Choroid plexus epithelial cell (primary cell): ENCODE measurements around the gene MRPL17.

Source experiments
- DNase-seq: peaks from one replicate; pipeline ENCODE4 v3.0.0-alpha.2; 2010; ENCODE audit warnings: low read depth
- H3K4me3 ChIP-seq: 2 replicates; pipeline ENCODE4 v1.5.1; 2011; ENCODE audit warnings: low read depth, mild to moderate bottlenecking, control low read depth, low read length, moderate library complexity
- CTCF ChIP-seq: conservative IDR thresholded peaks from 2 replicates; pipeline ENCODE4 v1.5.1; 2011; ENCODE audit warnings: low read depth, mild to moderate bottlenecking, control low read depth, inconsistent platforms, low read length, moderate library complexity

MRPL17 gene

GRCh38 chr11:6633422-6634408, 49.4 kb downstream of the MRPL17 start:
- no peak overlapping the region for H3K4me3 ChIP-seq
- DNase-seq = no peak
- TF ChIP-seq CTCF = no peak

- no peak for DNase-seq
- TF ChIP-seq CTCF = no peak
- H3K4me3 ChIP-seq = no peak overlapping the region
These were observed 50.7 kb downstream of the MRPL17 start for GRCh38 chr11:6632116-6633073.

- no peak overlapping the region for H3K4me3 ChIP-seq
- TF ChIP-seq CTCF = no peak
- no peak for DNase-seq
These were observed 51.7 kb downstream of the MRPL17 start for GRCh38 chr11:6631361-6631890.

DNA sequence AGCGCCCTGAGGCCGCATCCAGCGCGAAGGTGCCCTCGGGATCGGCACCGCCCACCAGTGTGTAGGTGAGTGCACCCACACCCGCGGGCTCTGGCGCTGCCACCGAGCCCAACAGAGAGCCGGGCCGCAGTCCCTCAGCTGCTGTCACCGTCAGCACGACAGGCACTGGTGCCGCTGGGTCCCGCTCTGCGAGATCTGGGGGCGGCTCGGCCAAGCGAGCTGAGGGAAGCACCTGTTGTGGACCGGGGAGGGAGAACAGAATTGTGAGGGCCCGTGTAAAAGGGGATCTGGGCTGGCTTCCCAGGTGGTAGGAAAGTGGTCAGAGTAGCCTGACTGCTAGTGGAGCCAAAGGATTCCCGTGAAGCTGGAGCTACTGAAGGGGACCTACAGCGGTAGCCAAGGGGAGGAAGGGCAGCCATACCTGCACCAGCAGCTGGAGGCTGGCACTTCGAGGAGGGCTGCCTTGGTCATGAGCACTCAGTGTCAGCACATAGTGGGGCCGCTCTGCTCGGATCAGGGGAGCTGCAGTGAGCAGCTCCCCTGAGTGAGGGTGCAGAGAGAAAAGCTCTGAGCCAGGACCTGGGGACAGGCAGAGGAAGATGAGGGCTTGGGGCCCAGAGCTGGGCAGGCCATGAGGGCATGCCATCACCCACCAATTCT, 52.4 kb downstream of the MRPL17 start:
- DNase-seq = no peak
- no peak overlapping the region for H3K4me3 ChIP-seq
- no peak for TF ChIP-seq CTCF
